Mammary epithelial cell (primary cell): Measurements from ENCODE around the gene NADK2.

ENCODE experiments used
- EZH2 ChIP-seq: IDR thresholded peaks from 2 replicates; pipeline ENCODE4 v1.6.1; 2012; ENCODE audit warnings: low read length, inconsistent platforms, borderline replicate concordance
- TF ChIP-seq, protein P1 (sequence below), 2 donors: IDR thresholded peaks in 1 of 2; conservative IDR thresholded peaks in 1 of 2; 2 replicates each; pipeline ENCODE4 v1.5.1; 2011 to 2012; ENCODE audit warnings: inconsistent platforms in 2 of 2, low read length in 2 of 2, mild to moderate bottlenecking in 2 of 2, control low read depth in 1 of 2, low read depth in 1 of 2; ENCODE audit not compliant: insufficient read depth in 1 of 2; ENCODE audit errors: extremely low read depth in 1 of 2

- TF ChIP-seq, protein P1, sequence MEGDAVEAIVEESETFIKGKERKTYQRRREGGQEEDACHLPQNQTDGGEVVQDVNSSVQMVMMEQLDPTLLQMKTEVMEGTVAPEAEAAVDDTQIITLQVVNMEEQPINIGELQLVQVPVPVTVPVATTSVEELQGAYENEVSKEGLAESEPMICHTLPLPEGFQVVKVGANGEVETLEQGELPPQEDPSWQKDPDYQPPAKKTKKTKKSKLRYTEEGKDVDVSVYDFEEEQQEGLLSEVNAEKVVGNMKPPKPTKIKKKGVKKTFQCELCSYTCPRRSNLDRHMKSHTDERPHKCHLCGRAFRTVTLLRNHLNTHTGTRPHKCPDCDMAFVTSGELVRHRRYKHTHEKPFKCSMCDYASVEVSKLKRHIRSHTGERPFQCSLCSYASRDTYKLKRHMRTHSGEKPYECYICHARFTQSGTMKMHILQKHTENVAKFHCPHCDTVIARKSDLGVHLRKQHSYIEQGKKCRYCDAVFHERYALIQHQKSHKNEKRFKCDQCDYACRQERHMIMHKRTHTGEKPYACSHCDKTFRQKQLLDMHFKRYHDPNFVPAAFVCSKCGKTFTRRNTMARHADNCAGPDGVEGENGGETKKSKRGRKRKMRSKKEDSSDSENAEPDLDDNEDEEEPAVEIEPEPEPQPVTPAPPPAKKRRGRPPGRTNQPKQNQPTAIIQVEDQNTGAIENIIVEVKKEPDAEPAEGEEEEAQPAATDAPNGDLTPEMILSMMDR (conservative IDR thresholded peaks at IDR 0.05 in 1 of 2, IDR thresholded peaks at IDR 0.05 in 1 of 2; ENCODE audit: extremely low read depth in 1 of 2, insufficient read depth in 1 of 2, low read depth in 1 of 2, low read length in 2 of 2), result no peak
- TF ChIP-seq EZH2, result no peak
Measured at GRCh38 chr5:36217988-36218387, 23.7 kb downstream of the NADK2 start.
